A673 (cell line): ENCODE results near the gene ALG14.

Experiments used
- CTCF ChIP-seq: fragments of 300-800, 200-600 bp; sonication (generic); conservative IDR thresholded peaks from 2 replicates; pipeline ENCODE4 v1.5.1; 2017; ENCODE audit warnings: low read depth, mild to moderate bottlenecking, antibody characterized with exemption, low read length, moderate library complexity, mixed read lengths
- EZH2 ChIP-seq: fragments of 200-600 bp; sonication (generic); IDR thresholded peaks from 2 replicates; pipeline ENCODE4 v1.6.1; 2017; ENCODE audit warnings: borderline replicate concordance, low read depth, mild to moderate bottlenecking, mixed read lengths, antibody characterized with exemption, low read length; ENCODE audit not compliant: poor library complexity, severe bottlenecking

GRCh38 chr1:94953107-94953506 lies 119.6 kb downstream of the ALG14 start:
- TF ChIP-seq CTCF, result no peak
- no peak for TF ChIP-seq EZH2
